GM18526 (cell line): ENCODE data around the gene ATF6.

Experiments used
- POLR2A ChIP-seq: IDR thresholded peaks from 3 replicates; pipeline ENCODE4 v1.6.1; 2011; ENCODE audit not compliant: insufficient read length; ENCODE audit errors: extremely low read depth

The ATF6 gene

DNA sequence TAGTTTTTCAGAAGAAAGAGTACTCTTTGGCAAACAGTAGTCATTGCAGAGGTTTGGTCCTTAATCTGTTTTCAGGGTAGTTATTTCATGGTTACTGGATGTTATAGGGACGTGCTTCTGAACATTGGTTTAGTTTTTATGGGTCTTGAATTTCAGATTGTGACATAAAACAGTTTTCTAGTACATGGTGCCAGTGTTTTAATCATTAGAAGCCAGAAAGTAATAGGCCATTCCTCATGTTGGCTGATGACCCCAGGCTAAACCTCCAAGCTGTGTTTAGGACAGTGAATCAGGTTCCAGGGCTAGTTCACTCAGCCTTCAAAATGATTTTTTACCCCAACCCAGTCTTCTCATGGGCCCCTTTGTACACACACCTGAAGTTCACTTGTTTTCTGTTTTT, 184.3 kb downstream of the ATF6 start:
- TF ChIP-seq POLR2A = no peak

DNA sequence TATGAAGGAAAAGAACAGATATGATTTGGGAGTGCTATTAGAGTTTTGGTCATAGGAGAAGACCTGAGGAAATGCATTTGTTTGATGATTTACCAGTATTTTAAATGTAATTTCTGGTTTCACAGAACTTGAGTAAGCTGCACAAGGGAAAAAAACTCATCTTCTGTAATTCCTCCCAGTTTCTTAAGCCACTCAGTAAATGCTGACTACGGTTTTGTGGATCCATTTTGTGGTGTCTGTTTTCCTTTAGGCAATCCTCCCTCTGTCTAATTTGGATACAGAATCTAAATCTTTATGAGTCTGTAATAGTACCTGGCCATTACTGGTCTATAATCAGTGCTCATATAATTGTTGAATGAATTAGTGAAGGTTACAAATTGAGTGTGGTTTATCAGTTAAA, 185.5 kb downstream of the ATF6 start:
- TF ChIP-seq POLR2A = no peak

DNA sequence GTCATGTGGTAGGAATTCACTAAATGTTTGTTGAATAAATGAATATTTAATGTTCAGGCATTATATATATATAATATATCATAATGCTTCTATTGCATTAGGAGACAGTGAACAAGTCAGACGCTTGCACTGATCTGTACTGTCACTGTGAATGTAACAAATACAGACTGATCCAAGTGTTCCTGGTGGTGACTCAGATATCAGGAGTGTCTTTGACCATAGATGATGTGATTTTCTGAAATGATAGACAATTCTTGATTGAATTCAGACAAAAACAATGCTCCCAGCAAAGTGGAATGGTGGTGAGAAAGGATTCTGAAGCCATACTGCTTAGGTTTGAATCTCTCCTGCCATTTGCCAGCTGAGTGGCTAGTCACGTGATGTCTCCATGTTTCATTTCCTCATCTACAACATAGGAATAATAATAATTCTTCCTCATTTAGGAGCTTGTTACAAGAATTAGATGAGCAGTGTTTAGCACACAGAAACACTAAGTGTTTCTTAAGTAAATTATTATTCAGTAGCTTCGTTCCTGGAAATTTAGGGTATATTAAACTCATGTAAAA, 186.6 kb downstream of the ATF6 start:
- no peak for TF ChIP-seq POLR2A

DNA sequence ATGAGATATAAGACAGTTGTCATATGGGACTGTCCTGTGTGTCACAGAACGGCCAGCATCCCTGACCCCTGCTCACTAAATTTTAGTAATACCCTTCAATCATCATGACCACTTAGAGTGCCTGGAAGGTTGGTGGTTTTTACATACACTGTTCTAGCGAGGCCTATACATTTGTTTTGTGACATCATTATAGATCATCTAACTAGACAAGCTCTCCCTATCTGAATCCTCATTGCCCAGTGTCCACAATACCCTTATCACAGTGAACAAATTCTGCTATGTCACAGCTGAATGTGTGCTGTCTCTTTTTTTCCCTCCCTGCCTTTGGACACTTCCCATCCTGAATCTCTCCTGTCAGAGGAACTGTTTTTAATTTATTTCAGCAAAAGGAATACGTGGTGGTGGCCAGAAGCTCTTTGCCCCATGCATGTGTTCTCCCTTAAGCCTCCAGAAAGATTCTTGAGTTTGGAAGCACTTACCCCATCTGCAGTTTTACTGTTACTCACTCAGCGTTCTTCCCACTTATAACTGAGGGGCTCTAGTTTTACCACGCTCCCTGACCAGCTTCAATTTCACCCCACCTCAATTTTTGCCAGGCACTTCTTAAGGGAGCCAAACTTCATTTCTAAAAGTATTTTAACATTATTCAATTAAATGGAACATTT, 187.3 kb downstream of the ATF6 start:
- TF ChIP-seq POLR2A = no peak

DNA sequence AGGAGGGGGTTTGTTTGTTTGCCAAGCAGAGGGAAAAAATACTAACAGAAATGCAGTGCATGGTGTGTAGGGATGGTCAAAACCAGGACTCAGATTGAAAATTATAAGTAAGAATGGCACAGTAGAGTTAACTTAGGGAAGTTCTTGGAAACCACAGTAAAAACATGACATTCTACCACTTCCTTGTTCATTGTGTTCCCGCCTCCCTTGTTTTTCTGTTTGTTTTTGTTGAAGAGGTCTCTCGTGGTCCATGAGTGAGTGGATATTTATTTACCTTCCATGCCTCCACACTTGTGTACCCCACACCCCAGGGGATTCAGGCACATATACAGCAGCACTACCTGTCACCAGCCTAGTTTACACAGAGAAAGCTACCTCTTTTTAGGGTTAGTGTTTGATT, 187.9 kb downstream of the ATF6 start:
- TF ChIP-seq POLR2A = no peak

DNA sequence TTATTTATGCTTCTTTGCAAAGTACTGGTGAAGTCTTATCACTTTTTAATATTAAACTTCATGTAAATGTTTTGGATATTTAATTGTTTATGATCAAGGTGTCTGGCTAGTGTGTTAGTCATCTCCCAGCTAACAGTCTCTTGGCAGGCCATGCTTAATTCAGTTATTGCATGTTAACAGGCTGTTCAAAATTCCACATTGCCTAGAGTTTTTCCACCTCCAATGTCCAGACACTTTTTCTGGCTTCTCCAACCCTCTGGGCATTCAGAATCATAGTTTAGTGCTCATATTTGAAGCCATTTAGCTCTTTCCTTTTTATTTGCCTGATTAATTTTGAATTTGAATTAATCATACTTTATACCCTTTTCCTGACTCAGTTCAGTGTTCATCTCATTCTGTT, 188.3 kb downstream of the ATF6 start:
- TF ChIP-seq POLR2A = no peak

DNA sequence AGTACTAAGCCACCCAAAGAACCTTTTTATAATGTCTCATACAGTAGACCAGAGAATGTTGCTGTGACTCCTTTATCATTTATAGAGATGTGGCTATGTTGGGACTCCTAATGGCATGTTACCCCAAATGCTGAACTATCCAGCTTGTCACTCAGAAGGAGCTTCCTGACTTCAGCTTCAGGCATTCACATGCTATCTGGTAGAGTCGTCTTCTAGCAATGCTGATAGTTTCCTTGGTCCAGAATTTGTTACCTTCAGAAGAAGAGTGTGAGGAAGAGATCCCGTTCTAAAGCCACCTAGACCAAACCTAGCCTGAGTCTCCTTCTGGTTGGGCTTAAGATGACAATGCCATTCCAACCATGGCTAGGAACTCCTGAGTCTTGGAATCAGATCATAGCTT, 189.5 kb downstream of the ATF6 start:
- no peak for TF ChIP-seq POLR2A

DNA sequence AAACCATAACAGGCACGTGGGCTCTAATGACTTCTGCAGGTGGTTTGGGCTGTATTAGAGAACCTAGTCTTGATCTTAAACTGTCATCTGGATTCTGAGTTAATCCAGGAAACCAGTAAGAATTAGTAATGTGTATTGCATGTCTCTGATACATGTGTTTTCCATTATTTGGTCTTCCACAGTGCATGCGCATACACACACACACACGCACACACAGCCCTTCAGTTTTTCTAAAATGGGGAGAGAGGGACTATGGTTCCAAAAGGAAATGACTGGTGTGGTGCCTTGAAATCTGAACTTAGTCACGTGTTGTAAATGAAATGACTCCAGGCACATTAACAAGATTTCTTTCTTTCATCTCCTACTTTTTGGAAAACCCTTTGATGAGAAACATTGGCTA, 190.0 kb downstream of the ATF6 start:
- TF ChIP-seq POLR2A = no peak

DNA sequence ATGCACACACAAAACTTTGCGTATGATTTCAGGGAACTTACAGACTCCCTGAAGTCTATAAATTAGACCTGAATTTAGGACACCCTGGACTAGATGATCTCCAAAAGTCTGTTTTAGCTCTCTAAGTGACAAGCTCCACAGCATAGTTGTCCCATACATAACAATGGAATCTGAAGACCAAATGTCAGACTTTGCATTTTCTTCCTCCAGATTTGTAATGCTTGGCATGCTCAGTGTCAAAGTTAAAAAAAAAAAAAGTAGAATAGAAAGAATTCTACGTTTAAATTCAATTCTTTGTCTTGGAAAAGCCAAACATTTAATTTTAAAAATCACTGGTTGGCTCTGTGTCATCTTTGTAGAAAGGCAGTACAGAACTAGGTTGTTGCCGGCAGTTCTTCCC, 190.8 kb downstream of the ATF6 start:
- TF ChIP-seq POLR2A = no peak

DNA sequence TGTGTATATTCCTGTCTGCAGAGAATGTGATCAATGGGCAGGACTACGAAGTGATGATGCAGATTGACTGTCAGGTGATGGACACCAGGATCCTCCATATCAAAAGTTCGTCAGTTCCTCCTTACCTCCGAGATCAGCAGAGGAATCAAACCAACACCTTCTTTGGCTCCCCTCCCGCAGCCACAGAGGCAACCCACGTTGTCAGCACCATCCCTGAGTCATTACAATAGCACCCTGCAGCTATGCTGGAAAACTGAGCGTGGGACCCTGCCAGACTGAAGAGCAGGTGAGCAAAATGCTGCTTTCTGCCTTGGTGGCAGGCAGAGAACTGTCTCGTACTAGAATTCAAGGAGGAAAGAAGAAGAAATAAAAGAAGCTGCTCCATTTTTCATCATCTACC, 192.3 kb downstream of the ATF6 start:
- TF ChIP-seq POLR2A = no peak

DNA sequence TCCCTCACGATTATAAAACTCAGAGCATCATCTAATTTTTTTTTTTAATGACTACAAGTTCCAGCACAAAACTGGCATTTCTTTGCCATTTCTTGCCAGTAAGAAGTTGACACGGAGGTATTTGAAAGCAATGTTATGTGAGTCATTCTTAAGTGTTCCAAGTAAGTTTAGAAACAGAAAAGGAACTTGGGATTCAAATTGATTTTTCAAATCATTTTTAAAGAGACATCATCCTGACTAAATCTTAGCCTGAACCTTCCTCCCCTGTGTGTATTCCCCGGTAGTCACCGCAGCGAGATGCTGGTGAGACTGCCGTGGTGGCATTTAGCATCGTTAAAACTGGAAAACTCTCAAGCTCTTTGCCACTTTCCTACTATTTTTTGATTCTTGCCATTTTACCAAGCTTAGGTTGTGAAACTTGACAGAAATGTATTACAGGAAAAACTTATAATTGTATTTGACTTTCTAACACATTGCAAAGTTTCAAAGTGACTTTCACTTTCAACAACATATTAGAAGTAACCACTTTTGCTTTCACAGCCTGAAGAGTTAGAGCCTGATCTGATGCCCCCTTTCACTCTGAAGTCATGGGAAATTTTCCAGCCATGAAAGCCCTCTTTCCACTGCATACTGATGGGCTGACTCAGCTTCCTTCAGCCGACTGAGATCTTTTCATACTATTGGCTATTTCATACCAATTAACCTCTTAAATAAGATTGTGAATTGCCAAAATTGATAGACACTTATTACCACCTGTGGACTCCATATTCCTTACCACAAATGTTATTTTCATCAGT, 196.2 kb downstream of the ATF6 start:
- no peak for TF ChIP-seq POLR2A

DNA sequence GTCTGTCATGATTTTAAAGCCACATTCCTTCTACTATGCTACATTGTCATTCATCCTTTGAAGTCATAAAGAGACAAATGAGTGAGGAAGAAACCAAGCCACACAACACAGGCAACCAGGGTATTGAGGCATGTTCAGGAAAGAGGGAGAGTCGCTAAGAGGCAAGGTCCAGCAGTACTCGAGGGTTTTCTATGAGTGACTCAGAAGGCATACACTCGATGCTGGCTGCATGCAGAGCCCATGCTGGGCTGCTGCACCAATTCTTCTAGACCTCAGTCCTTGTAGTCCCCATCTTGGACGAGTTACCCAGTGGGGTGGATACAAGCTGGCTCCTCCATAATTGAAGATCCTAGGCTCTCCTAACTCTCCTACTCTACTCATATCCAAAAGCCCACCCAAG, 199.9 kb downstream of the ATF6 start:
- TF ChIP-seq POLR2A = no peak

DNA sequence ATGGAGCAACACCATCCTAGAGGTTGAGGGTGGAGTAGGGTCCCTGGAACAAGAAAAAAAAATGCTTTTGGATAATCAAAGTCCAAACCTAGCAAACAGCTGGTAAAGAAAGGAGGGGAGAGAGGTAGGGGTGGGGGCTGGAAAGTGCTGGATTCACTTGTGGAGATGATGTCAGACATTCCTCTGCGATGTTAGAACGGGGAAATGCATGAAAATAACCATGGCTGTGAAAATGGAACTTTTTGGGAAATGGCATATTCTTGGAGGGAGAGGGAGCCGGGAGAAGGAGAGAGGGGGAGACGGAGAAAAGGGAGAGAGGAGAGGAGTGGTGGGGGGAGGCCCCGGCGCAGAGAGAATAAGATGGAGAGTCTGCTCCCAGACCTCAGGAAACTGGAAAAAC, 203.9 kb downstream of the ATF6 start:
- no peak for TF ChIP-seq POLR2A

DNA sequence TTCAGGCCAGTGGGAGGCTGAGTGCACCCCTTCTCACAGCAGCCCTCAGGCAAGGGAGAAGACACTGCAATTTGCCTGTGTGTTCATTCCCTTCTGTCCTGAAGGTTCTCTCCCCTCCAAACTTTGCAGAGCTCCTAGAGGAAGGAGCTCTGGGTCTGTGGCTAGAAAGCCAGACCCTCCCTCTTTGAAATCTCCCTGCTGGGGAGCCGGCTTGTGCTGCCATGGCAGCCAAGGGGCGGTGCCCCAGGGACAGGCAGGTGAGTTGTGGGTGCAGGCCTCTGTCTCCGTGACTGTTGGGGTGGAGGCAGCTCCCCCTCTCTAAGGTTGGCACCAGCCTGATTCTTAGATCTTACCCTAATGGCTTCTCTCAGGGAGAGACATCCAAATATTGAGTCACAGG, 204.5 kb downstream of the ATF6 start:
- no peak for TF ChIP-seq POLR2A

DNA sequence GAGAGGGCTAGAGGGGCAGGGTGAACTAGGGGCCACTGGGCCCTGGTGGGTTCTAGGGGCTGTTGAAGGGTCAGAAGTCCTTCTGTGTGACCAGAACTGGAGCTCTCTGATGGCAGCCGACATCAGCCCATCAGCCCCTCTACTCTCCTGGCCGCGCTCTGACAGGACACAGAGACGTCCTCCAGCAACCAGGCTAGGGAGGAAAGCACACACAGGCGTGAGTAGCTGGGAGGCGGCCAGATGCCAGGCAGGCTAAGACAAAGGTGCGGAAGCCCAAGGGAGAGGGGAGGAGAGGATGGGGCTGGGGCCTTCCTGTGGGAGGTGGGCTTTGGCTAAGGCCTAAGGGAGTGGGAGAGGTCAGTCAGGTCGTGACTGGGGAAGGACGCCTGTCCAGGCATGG, 206.7 kb downstream of the ATF6 start:
- TF ChIP-seq POLR2A = no peak
